Peyer's patch (tissue), 4 donors: ENCODE data around the gene TPBGL. TPM values are rescaled to one million over a fixed set of nuclear protein-coding genes. Genes with fewer than 3 reads are reported as not detected.
A peak's percentile ranks its signal among the peaks of the same experiment; 100 is the strongest.

Experiments
- DNase-seq, 3 donors: peaks; one replicate each; pipeline ENCODE4 v3.0.0-alpha.2; 2017 to 2019
- H3K27ac ChIP-seq, 4 donors: fragments of 200-600 bp; sonication (generic); one replicate each; pipeline ENCODE4 v1.5.1; 2016 to 2019
- H3K27me3 ChIP-seq, 2 donors: fragments of 200-600 bp; sonication (generic); one replicate each; pipeline ENCODE4 v1.5.1; 2019
- H3K36me3 ChIP-seq, 3 donors: fragments of 200-600 bp; sonication (generic); one replicate each; pipeline ENCODE4 v1.5.1; 2016 to 2019
- H3K4me1 ChIP-seq, 4 donors: fragments of 200-600 bp; sonication (generic); one replicate each; pipeline ENCODE4 v1.5.1; 2016 to 2019
- H3K4me3 ChIP-seq, 4 donors: fragments of 200-600 bp; sonication (generic); 1 replicate in 3 of 4; 2 replicates in 1 of 4; pipeline ENCODE4 v1.5.1; 2016 to 2019; ENCODE audit warnings: mild to moderate bottlenecking in 1 of 4
- H3K9me3 ChIP-seq, 4 donors: fragments of 200-600 bp; sonication (generic); one replicate each; pipeline ENCODE4 v1.5.1; 2016 to 2019; ENCODE audit warnings: mild to moderate bottlenecking in 1 of 4
- CTCF ChIP-seq, 6 experiments: fragments of 450-650 bp in 4 of 6; fragments of 200-600 bp in 2 of 6; sonication (generic) in 1 of 6; IDR thresholded peaks; one replicate each; pipeline ENCODE4 v1.5.1; 2017 to 2019; ENCODE audit warnings: antibody characterized with exemption in 6 of 6, mild to moderate bottlenecking in 3 of 6, moderate library complexity in 1 of 6
- POLR2A ChIP-seq, 2 donors: fragments of 450-650 bp; IDR thresholded peaks; one replicate each; pipeline ENCODE4 v1.5.1; 2017; ENCODE audit warnings: antibody characterized with exemption in 2 of 2, mild to moderate bottlenecking in 2 of 2, moderate library complexity in 2 of 2
- total RNA-seq, 4 donors: library from RNA; depleted of rRNA; stranded (reverse); fragments of >200 nt; gene quantifications; one replicate each; pipeline ENCODE4 v1.1.0, GENCODE V29; 2016

Gene TPBGL
- total RNA-seq, 4 donors from 2014 or later, result 0.35 TPM; not detected in 3

GRCh38 chr11:75261902-75262361 is 21.4 kb downstream of the TPBGL start:
- TF ChIP-seq CTCF (IDR thresholded peaks at IDR 0.05), result no peak
- no peak for TF ChIP-seq POLR2A (IDR thresholded peaks at IDR 0.05)
- Histone ChIP-seq H3K36me3 (peaks cover 0 to 11% (median 0%) of the 10 kb centered on the region in 3 donors), H3K27me3 (no peaks in the 10 kb centered on the region), H3K27ac (no peak overlapping the region), H3K9me3 (no peaks in the 10 kb centered on the region), H3K4me1 (no peaks in the 10 kb centered on the region), H3K4me3 (no peak overlapping the region)
- DNase-seq, result peak in 1 of 3 donors; percentile 24

GRCh38 chr11:75262436-75262835 is 21.9 kb downstream of the TPBGL start:
- peaks cover 0 to 16% (median 0%) of the 10 kb centered on the region in 3 donors for H3K36me3 ChIP-seq
- peak in 1 of 3 donors; percentile 27 for DNase-seq
- TF ChIP-seq POLR2A (IDR thresholded peaks at IDR 0.05) (no peak), CTCF (IDR thresholded peaks at IDR 0.05) (no peak)
- H3K4me3 ChIP-seq, result no peak overlapping the region
- no peaks in the 10 kb centered on the region for H3K9me3 ChIP-seq
- no peaks in the 10 kb centered on the region for H3K27me3 ChIP-seq
- H3K4me1 ChIP-seq, result no peaks in the 10 kb centered on the region
- H3K27ac ChIP-seq, result no peak overlapping the region

- Histone ChIP-seq H3K27me3 (no peaks in the 10 kb centered on the region), H3K36me3 (peaks cover 0 to 22% (median 0%) of the 10 kb centered on the region in 3 donors), H3K9me3 (no peaks in the 10 kb centered on the region), H3K4me3 (no peak overlapping the region), H3K27ac (no peak overlapping the region), H3K4me1 (no peaks in the 10 kb centered on the region)
- DNase-seq, result peak in 1 of 3 donors; percentile 41
- TF ChIP-seq CTCF (IDR thresholded peaks at IDR 0.05), result no peak
- no peak for TF ChIP-seq POLR2A (IDR thresholded peaks at IDR 0.05)
Measured at GRCh38 chr11:75262961-75263852, 22.6 kb downstream of the TPBGL start.

- Histone ChIP-seq H3K4me1 (no peaks in the 10 kb centered on the region), H3K36me3 (peaks cover 0 to 29% (median 0%) of the 10 kb centered on the region in 3 donors), H3K27me3 (no peaks in the 10 kb centered on the region), H3K4me3 (no peak overlapping the region), H3K9me3 (no peaks in the 10 kb centered on the region), H3K27ac (no peak overlapping the region)
- TF ChIP-seq POLR2A (IDR thresholded peaks at IDR 0.05), result no peak
- TF ChIP-seq CTCF (IDR thresholded peaks at IDR 0.05), result no peak
- DNase-seq, result peak in 2 of 3 donors; percentile 42 to 58
Measured at GRCh38 chr11:75263944-75264349, 23.4 kb downstream of the TPBGL start.

GRCh38 chr11:75264356-75264755 is 23.8 kb downstream of the TPBGL start:
- H3K27me3 ChIP-seq, result no peaks in the 10 kb centered on the region
- H3K9me3 ChIP-seq, result no peaks in the 10 kb centered on the region
- no peaks in the 10 kb centered on the region for H3K4me1 ChIP-seq
- H3K36me3 ChIP-seq, result peaks cover 0 to 33% (median 0%) of the 10 kb centered on the region in 3 donors
- TF ChIP-seq POLR2A (IDR thresholded peaks at IDR 0.05), result no peak
- no peak for TF ChIP-seq CTCF (IDR thresholded peaks at IDR 0.05)
- H3K4me3 ChIP-seq, result no peak overlapping the region
- peak in 1 of 3 donors; percentile 41 for DNase-seq
- no peak overlapping the region for H3K27ac ChIP-seq
